ENCODE results near the gene BSDC1.

- TF ChIP-seq POLR2A (IDR thresholded peaks at IDR 0.05) (no peak), EP300 (IDR thresholded peaks at IDR 0.05) (peak in 1 of 2 donors; percentile 76)
- TF ChIP-seq, protein P1, sequence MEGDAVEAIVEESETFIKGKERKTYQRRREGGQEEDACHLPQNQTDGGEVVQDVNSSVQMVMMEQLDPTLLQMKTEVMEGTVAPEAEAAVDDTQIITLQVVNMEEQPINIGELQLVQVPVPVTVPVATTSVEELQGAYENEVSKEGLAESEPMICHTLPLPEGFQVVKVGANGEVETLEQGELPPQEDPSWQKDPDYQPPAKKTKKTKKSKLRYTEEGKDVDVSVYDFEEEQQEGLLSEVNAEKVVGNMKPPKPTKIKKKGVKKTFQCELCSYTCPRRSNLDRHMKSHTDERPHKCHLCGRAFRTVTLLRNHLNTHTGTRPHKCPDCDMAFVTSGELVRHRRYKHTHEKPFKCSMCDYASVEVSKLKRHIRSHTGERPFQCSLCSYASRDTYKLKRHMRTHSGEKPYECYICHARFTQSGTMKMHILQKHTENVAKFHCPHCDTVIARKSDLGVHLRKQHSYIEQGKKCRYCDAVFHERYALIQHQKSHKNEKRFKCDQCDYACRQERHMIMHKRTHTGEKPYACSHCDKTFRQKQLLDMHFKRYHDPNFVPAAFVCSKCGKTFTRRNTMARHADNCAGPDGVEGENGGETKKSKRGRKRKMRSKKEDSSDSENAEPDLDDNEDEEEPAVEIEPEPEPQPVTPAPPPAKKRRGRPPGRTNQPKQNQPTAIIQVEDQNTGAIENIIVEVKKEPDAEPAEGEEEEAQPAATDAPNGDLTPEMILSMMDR (IDR thresholded peaks at IDR 0.05), result no peak
These were observed 33.0 kb downstream of the BSDC1 start for GRCh38 chr1:32361308-32361673.
